Gastrocnemius medialis (tissue), 4 donors: ENCODE measurements around the gene ADNP2.

Experiments used
- CTCF ChIP-seq, 5 experiments: fragments of 450-650 bp in 3 of 5; fragments of 200-600 bp in 2 of 5; sonication (generic) in 2 of 5; IDR thresholded peaks in 4 of 5; conservative IDR thresholded peaks in 1 of 5; 1 replicate in 4 of 5; 2 replicates in 1 of 5; pipeline ENCODE4 v1.5.1; 2016 to 2019; ENCODE audit warnings: antibody characterized with exemption in 5 of 5, mild to moderate bottlenecking in 3 of 5, moderate library complexity in 3 of 5
- POLR2A ChIP-seq, 2 donors: fragments of 450-650 bp; IDR thresholded peaks; one replicate each; pipeline ENCODE4 v1.6.1; 2017; ENCODE audit warnings: antibody characterized with exemption in 2 of 2, mild to moderate bottlenecking in 2 of 2, moderate library complexity in 2 of 2

GRCh38 chr18:80104364-80104779 is 4.7 kb upstream of the ADNP2 start:
- TF ChIP-seq CTCF (IDR thresholded peaks at IDR 0.05 in 4 of 5, conservative IDR thresholded peaks at IDR 0.05 in 1 of 5): no peak
- no peak for TF ChIP-seq POLR2A (IDR thresholded peaks at IDR 0.05)
